ENCODE data around the gene PRKCH. TPM values are rescaled to one million over a fixed set of nuclear protein-coding genes. Genes with fewer than 3 reads are reported as not detected.

PRKCH gene
- total RNA-seq, 3 donors from 2014 or later, result 27.0 to 41.3 (median 34.0) TPM

DNA sequence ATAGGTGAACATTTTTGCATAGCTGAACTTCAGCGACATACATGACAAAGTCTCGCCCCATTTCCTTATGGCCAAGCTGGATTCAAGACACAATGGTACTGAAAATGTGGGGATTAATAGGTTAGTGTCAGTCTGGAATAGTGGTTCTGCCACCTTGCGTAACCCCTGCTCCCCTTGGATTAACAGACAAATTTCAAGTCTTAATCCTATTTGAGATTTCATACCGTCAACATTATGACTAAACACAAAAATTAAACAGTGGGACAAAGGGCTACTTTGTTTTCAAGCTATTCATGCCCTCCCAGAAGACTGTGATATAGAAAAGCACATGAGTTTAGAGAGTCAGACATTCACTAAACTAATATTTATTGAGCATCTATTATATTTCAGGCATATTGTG lies 235.1 kb downstream of the PRKCH start:
- H3K36me3 ChIP-seq, result no peaks in the 10 kb centered on the region
- intact Hi-C loops (cut with DNase I; ENCODE audit: low total_unique reads), result no loop called here
- H3K4me3 ChIP-seq, result no peak overlapping the region
- H3K27ac ChIP-seq, result no peak overlapping the region
- H3K4me1 ChIP-seq, result no peaks in the 10 kb centered on the region
- no peaks in the 10 kb centered on the region for H3K27me3 ChIP-seq
- TF ChIP-seq POLR2AphosphoS5 (IDR thresholded peaks at IDR 0.05) (no peak), POLR2A (IDR thresholded peaks at IDR 0.05) (no peak)
- TF ChIP-seq, protein P1, sequence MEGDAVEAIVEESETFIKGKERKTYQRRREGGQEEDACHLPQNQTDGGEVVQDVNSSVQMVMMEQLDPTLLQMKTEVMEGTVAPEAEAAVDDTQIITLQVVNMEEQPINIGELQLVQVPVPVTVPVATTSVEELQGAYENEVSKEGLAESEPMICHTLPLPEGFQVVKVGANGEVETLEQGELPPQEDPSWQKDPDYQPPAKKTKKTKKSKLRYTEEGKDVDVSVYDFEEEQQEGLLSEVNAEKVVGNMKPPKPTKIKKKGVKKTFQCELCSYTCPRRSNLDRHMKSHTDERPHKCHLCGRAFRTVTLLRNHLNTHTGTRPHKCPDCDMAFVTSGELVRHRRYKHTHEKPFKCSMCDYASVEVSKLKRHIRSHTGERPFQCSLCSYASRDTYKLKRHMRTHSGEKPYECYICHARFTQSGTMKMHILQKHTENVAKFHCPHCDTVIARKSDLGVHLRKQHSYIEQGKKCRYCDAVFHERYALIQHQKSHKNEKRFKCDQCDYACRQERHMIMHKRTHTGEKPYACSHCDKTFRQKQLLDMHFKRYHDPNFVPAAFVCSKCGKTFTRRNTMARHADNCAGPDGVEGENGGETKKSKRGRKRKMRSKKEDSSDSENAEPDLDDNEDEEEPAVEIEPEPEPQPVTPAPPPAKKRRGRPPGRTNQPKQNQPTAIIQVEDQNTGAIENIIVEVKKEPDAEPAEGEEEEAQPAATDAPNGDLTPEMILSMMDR (IDR thresholded peaks at IDR 0.05), result no peak
- no peak for DNase-seq (ENCODE audit: low spot score in 2 of 2)
- H3K9me3 ChIP-seq, result no peaks in the 10 kb centered on the region

DNA sequence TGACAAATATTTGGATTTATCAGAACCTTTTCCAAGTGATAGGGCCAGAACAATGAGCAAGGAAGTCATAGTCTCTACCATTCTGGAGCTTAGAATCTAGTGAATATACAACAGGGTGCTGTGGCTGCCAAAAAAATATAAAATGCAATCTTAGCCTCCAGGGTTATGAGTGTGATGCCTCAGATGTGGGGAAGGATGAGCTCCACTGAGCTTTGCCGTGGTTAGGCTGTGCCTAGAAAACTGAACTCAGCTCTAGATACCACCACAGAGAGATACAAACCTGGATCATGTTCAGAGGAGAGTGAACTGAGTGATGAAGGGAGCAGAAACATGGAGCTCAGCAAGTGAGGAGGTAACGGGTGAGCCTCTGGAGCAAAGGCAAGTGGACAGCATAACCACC lies 235.9 kb downstream of the PRKCH start:
- H3K27me3 ChIP-seq, result no peaks in the 10 kb centered on the region
- no peak overlapping the region for H3K27ac ChIP-seq
- H3K4me1 ChIP-seq, result peaks cover 0 to 2% of the 10 kb centered on the region in 2 donors
- no peak for DNase-seq (ENCODE audit: low spot score in 2 of 2)
- no peaks in the 10 kb centered on the region for H3K36me3 ChIP-seq
- no peaks in the 10 kb centered on the region for H3K9me3 ChIP-seq
- intact Hi-C loops (cut with DNase I; ENCODE audit: low total_unique reads), result no loop called here
- no peak overlapping the region for H3K4me3 ChIP-seq
- TF ChIP-seq, protein P1 (IDR thresholded peaks at IDR 0.05), result no peak
- TF ChIP-seq POLR2A (IDR thresholded peaks at IDR 0.05) (no peak), POLR2AphosphoS5 (IDR thresholded peaks at IDR 0.05) (no peak)

DNA sequence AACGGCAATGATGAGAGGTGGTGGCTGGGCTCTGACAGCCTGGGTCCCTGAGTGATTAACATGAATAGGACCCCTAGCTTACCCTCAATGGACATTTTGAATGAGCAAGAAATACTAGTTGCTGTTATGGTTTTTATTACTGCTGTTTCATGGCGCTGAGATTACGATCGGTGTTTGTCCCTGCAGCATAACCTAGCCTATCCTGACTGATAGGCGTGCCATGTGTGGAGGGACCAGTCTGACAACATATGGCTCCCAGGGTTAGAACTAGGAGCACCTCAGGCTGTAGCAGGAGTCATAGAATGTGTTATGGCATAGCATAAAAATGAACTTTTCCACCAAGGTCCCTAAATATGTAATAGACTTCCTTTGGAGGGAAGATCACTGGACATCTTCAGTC lies 236.5 kb downstream of the PRKCH start:
- H3K4me1 ChIP-seq, result peaks cover 0 to 4% of the 10 kb centered on the region in 2 donors
- intact Hi-C loops (cut with DNase I; ENCODE audit: low total_unique reads), result no loop called here
- no peaks in the 10 kb centered on the region for H3K9me3 ChIP-seq
- H3K4me3 ChIP-seq, result no peak overlapping the region
- no peak for DNase-seq (ENCODE audit: low spot score in 2 of 2)
- no peaks in the 10 kb centered on the region for H3K36me3 ChIP-seq
- H3K27ac ChIP-seq, result no peak overlapping the region
- no peak for TF ChIP-seq POLR2AphosphoS5 (IDR thresholded peaks at IDR 0.05)
- TF ChIP-seq, protein P1 (IDR thresholded peaks at IDR 0.05), result no peak
- TF ChIP-seq POLR2A (IDR thresholded peaks at IDR 0.05), result no peak
- no peaks in the 10 kb centered on the region for H3K27me3 ChIP-seq

DNA sequence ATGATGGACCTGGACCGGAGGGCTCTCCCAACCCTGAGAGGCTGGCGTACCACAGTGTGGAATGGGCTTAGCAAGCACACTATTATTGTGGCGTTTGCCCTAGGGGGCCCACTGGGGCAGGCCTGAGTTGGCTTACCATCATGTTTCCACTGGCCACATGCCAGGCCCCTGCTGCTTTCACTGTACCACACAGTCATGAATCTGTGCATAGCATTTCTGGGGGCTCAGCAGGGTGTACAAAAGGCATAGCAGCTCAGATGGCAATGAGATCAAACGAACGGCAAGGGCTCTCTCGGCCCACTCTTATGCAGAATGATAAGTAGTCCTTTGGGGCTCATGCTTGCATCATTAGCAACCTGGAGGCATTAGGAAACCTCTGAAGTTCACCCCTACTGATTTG lies 236.9 kb downstream of the PRKCH start:
- intact Hi-C loops (cut with DNase I; ENCODE audit: low total_unique reads), result no loop called here
- no peak for DNase-seq (ENCODE audit: low spot score in 2 of 2)
- H3K27ac ChIP-seq, result no peak overlapping the region
- no peaks in the 10 kb centered on the region for H3K9me3 ChIP-seq
- no peak overlapping the region for H3K4me3 ChIP-seq
- peaks cover 0 to 4% of the 10 kb centered on the region in 2 donors for H3K4me1 ChIP-seq
- H3K36me3 ChIP-seq, result no peaks in the 10 kb centered on the region
- no peak for TF ChIP-seq POLR2AphosphoS5 (IDR thresholded peaks at IDR 0.05)
- TF ChIP-seq POLR2A (IDR thresholded peaks at IDR 0.05), result no peak
- TF ChIP-seq, protein P1 (IDR thresholded peaks at IDR 0.05), result no peak
- no peaks in the 10 kb centered on the region for H3K27me3 ChIP-seq

DNA sequence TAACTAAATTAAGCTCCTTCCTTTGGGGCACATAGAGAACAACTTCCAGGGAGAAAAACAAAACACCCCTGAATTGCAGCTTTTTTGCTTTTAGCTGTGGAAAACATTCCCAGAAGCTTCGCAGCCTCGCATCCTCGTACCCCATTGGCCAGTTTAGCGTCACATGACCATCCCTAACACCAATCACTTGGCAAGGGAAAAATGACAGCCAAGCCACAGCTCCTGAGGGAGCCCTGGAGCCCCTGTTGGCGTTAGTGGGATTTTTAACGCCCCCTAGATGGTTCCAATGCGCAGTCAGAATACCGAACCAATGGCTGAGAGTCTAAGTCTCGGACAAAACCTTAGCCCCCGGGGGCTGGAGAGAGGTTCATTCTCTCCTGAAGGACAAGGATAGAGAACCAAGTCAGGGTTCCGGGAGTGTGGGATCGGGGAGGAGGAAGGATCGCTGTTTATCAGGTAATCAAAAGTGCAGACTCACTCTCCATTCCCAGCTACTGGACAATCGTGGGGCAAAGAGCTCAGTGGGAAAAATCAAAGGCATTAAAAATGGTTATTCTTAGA lies 238.3 kb downstream of the PRKCH start:
- H3K9me3 ChIP-seq, result no peaks in the 10 kb centered on the region
- TF ChIP-seq POLR2AphosphoS5 (IDR thresholded peaks at IDR 0.05) (no peak), POLR2A (IDR thresholded peaks at IDR 0.05) (no peak)
- TF ChIP-seq, protein P1 (IDR thresholded peaks at IDR 0.05), result no peak
- H3K36me3 ChIP-seq, result no peaks in the 10 kb centered on the region
- no peaks in the 10 kb centered on the region for H3K27me3 ChIP-seq
- intact Hi-C loops (cut with DNase I; ENCODE audit: low total_unique reads), result no loop called here
- no peak overlapping the region for H3K4me3 ChIP-seq
- H3K4me1 ChIP-seq, result peaks cover 0 to 4% of the 10 kb centered on the region in 2 donors
- H3K27ac ChIP-seq, result peak overlapping the region; percentile 40 to 91
- no peak for DNase-seq (ENCODE audit: low spot score in 2 of 2)

Data from breast epithelium (tissue), 4 donors.